ES-I3 (cell line): ENCODE measurements around the gene TGFBI.

Experiments
- H3K36me3 ChIP-seq: 2 replicates; pipeline ENCODE4 v1.6.1; 2013; ENCODE audit warnings: mild to moderate bottlenecking, low read length, control low read depth, moderate library complexity; ENCODE audit not compliant: insufficient read depth
- H3K4me1 ChIP-seq: 2 replicates; pipeline ENCODE4 v1.6.1; 2013; ENCODE audit warnings: mild to moderate bottlenecking, control low read depth, low read length; ENCODE audit not compliant: insufficient read depth
- H3K9ac ChIP-seq: 2 replicates; pipeline ENCODE4 v1.6.1; 2013; ENCODE audit warnings: low read depth, mild to moderate bottlenecking, low read length, moderate library complexity
- H3K9me3 ChIP-seq: 2 replicates; pipeline ENCODE4 v1.6.1; 2013; ENCODE audit warnings: mild to moderate bottlenecking, low read length, moderate library complexity; ENCODE audit not compliant: control insufficient read depth, insufficient read depth

The TGFBI gene

GRCh38 chr5:136054142-136055019 is 25.6 kb downstream of the TGFBI start:
- Histone ChIP-seq H3K9ac (no peak overlapping the region), H3K4me1 (peaks cover 15% of the 10 kb centered on the region), H3K36me3 (no peaks in the 10 kb centered on the region), H3K9me3 (no peaks in the 10 kb centered on the region)

DNA sequence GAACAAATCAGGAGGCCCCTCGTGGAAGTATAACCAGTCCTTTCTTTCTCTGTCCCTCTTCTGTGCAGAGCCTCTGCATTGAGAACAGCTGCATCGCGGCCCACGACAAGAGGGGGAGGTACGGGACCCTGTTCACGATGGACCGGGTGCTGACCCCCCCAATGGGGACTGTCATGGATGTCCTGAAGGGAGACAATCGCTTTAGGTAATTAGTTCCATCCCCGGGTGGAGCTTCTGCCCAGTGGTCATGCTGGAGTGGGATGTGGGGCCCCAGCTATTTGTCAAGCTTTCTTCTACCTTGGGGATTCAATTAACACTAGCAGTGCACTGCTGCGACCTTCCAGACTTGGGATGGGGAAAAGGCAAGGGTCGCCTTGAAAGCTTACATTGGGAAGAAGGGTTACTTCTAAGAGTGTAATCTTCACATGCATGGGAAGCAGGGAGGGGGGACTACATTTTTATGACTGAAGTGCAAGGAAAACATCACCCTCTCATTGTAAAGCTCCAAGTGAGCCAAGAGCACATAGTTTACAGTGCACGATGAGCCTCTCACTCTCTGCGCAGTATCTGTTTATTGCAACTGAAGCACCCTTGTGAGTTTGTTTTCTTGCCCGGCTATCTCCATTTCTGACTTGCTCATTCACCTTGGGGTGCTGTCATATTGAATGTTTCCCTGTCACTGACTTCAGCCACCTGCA is 27.0 kb downstream of the TGFBI start:
- H3K9me3 ChIP-seq: no peaks in the 10 kb centered on the region
- H3K4me1 ChIP-seq: peaks cover 15% of the 10 kb centered on the region
- no peaks in the 10 kb centered on the region; the same call in 1 of the 2 replicates for H3K36me3 ChIP-seq
- H3K9ac ChIP-seq: no peak overlapping the region

- H3K9me3 ChIP-seq: no peaks in the 10 kb centered on the region
- peaks cover 15% of the 10 kb centered on the region for H3K4me1 ChIP-seq
- H3K9ac ChIP-seq: no peak overlapping the region
- H3K36me3 ChIP-seq: no peaks in the 10 kb centered on the region; the same call in 1 of the 2 replicates
Observed at GRCh38 chr5:136056336-136056735, 27.5 kb downstream of the TGFBI start.

DNA sequence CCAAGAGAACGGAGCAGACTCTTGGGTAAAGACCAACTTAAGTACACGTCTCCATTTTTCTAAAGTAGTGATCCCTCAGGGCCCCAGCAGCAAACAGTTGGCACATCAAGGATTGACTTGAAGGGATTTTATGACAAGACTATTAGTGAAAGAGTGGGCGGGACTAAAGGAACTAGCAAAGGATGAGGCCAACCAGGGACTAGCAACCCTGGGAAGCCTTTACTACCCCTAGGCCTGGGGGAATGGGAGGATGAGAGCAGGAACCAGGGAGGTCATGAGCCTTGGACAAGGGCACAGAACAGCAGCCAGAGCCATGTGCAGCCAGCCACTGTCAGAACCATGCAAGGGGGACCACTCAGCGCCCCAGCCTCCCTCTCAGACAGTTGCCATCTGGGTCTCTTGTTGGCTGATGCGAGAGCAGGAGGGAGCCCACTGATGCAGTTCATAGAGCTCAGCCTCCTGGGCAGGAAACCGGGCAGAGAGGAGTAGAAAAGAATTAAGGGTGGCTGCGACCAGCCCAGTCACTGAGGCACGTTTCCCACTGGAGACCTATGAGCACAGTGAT is 28.1 kb downstream of the TGFBI start:
- H3K9me3 ChIP-seq: no peaks in the 10 kb centered on the region
- H3K4me1 ChIP-seq: peaks cover 15% of the 10 kb centered on the region
- no peaks in the 10 kb centered on the region; the same call in 1 of the 2 replicates for H3K36me3 ChIP-seq
- no peak overlapping the region for H3K9ac ChIP-seq

DNA sequence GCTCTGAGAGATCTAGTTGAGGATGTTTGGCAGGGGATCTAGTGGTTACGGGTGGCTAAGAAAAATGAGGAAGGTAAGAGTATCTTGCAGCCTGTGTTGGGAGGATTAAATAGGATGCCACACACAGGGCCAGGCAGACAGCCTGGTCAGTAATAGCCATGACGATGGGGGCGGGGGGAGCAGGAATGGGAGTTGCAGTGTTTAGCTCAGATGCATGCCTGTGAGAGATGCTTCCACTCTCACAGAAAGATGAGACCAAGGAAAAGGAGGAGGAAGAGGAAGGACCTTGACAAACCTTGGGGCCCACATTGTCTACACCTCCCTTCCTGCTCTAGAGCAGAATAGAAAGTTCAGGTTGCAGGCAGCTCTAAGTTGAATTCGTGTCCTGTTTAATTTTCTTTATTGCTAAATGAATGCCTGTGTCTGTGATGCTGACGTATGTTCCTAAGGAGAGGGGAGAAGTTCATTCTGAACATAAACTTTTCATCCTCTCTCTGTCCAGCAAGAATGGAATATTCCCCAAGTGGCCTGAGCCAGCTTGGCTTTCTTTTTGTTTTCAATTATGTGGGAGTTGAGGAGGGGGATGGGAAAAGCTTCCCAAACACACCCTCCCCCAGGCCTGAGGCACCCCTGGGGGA is 28.7 kb downstream of the TGFBI start:
- Histone ChIP-seq H3K9me3 (no peaks in the 10 kb centered on the region), H3K9ac (no peak overlapping the region), H3K36me3 (no peaks in the 10 kb centered on the region; the same call in 1 of the 2 replicates), H3K4me1 (peaks cover 15% of the 10 kb centered on the region)

DNA sequence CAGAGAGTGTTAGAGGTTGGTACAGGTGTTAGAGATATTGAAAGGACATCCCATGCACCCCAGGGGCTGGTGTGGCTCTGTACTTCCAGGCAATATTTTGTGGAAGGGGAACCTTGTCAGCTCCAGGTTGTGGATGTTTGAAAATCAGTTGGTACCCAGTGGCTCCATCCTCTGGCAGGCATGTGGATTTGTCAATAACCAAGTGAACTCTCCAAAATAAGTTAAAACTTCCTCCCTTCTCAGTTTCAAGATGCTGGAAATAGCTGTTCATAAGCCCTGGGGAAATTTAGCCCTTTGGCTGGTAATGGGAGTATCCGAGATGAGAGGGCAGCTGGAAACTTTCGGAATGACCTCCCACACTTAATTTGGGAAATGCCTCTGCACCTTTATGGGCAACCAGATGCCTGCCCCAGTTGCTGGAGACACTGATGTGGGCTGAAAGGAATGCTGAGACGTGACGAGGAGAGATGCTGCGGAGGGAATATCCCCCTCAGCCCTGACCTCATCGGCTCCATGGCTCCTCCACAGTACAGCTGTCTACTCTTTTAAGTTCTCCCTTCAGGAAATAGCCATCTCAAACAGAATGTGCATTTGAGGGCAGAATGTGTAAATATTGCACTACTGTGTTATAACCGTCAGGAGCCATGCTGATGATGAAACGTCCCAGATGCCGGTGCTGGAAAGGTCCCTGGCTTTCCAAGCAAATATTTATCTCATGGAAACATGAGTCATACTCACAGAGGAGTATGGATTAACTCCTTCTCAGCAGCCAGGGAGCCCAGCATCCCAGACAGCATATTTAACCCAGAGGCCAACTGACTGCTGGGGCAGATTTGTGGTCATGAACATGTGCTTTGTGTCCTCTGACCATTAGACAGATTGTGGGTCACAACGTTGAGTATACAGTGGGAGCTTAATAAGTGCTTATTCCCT is 29.5 kb downstream of the TGFBI start:
- Histone ChIP-seq H3K4me1 (peaks cover 13% of the 10 kb centered on the region), H3K36me3 (peaks cover 3% of the 10 kb centered on the region), H3K9me3 (no peaks in the 10 kb centered on the region), H3K9ac (no peak overlapping the region)

GRCh38 chr5:136058972-136059354 is 30.2 kb downstream of the TGFBI start:
- no peak overlapping the region for H3K9ac ChIP-seq
- peaks cover 7% of the 10 kb centered on the region for H3K4me1 ChIP-seq
- no peaks in the 10 kb centered on the region for H3K9me3 ChIP-seq
- H3K36me3 ChIP-seq: peaks cover 3% of the 10 kb centered on the region

DNA sequence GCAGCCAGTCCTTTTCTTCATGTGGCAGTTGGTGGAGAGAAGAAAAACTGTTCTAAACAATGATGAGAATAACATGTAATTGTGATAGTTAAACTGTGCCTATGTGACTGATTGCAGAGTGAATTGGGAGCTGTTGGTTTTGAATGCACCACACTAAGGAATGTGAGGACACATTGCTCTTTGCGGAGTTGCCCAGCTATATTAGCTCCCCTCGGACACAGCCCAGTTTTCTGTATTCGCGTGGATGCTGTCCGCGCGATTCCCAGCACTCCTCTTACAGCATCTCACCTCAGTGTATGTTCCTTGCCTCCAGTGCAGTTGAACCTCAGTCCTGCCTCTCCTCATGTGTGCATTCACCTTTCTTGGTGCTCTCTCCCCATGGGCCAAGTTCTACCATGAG is 32.2 kb downstream of the TGFBI start:
- no peak overlapping the region for H3K9ac ChIP-seq
- H3K36me3 ChIP-seq: peaks cover 3% of the 10 kb centered on the region
- no peaks in the 10 kb centered on the region for H3K9me3 ChIP-seq
- H3K4me1 ChIP-seq: peaks cover 7% of the 10 kb centered on the region

DNA sequence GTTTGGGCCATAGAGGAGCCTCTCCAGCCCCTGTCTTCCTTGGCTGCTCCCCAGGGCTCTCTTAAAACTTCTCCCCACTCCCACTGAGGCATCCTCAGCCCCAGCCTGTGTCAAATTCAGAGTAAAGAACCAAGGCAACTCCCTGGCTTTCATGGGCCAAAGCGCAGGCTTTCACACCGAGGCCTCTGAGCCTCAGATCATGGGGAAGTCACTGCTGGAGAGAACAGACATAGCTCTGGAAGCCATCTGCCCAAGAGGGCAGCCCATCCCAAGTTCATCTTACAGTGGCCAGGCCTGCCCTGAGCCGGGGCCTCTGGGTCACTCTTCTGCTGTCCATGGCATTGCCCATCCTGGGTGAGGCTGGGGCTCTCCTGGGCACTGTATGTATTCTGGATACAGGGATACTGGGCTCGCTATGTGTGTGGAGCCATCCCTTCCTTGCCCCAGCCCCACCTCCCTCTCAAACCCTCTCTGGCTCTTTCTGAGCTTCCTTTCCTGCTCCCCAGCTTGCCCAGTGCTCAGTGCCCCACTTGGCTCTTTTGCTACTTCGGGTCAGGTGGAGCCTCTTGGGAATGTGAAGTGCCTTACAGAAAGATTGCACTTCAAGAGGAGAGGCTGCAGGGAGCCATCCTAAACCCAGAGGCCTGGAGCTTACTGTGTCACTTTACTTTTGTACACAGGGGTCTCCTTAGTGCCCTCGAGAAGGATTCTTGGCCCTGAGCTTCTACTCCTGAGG is 33.0 kb downstream of the TGFBI start:
- Histone ChIP-seq H3K4me1 (peaks cover 7% of the 10 kb centered on the region), H3K36me3 (peaks cover 3% of the 10 kb centered on the region)

GRCh38 chr5:136062366-136063274 is 33.8 kb downstream of the TGFBI start:
- no peaks in the 10 kb centered on the region for H3K9me3 ChIP-seq
- H3K9ac ChIP-seq: no peak overlapping the region
- peaks cover 3% of the 10 kb centered on the region for H3K36me3 ChIP-seq
- H3K4me1 ChIP-seq: peaks cover 3% of the 10 kb centered on the region

More for the DNA sequence above, 33.0 kb downstream of the TGFBI start:
- H3K9ac ChIP-seq: no peak overlapping the region
- H3K9me3 ChIP-seq: no peaks in the 10 kb centered on the region

GRCh38 chr5:136063778-136064465 is 35.1 kb downstream of the TGFBI start:
- Histone ChIP-seq H3K9ac (no peak overlapping the region), H3K4me1 (no peaks in the 10 kb centered on the region), H3K36me3 (peaks cover 3% of the 10 kb centered on the region), H3K9me3 (no peaks in the 10 kb centered on the region)

DNA sequence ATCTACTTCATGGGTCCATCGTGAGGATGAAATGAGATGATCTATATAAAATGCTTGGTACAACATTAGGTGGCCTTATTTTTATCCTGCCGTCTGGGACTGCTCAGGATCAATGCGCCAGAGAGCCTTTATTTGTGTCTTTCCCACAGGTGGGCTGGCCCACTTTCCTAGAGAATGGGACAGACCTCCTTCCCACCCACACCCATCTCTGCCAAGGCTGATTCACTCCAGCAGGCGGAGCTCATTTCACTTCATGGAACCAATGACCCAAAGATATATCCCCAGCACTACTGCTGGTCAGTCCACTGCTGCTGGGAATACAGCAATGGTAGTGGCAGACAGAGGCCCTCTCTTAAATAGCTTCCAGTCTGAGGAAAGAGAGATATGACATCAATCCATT is 35.7 kb downstream of the TGFBI start:
- no peak overlapping the region for H3K9ac ChIP-seq
- H3K9me3 ChIP-seq: no peaks in the 10 kb centered on the region
- H3K4me1 ChIP-seq: no peaks in the 10 kb centered on the region
- peaks cover 3% of the 10 kb centered on the region for H3K36me3 ChIP-seq
